Calu3 (cell line): Measurements from ENCODE around the gene FOXO1. TPM values are rescaled to one million over a fixed set of nuclear protein-coding genes. Genes with fewer than 3 reads are reported as not detected.

Experiments
- BruUV-seq: library from RNA; stranded (reverse); fragments of 400-500 nt; replicated peaks from 2 replicates; lab custom pipeline; 2021; lab: Mats Ljungman, UMichigan
- CTCF ChIA-PET: fragments of 300-600 bp; sonication (Branson Sonifier 250); formaldehyde crosslinking; loops from one replicate; lab custom pipeline; 2022; ENCODE audit warnings: antibody characterized with exemption; lab: Charles Lee
- DNase-seq: peaks from one replicate; pipeline ENCODE4 v3.0.0; 2022
- H3K27ac Mint-ChIP-seq: one replicate; pipeline ENCODE4 v1.8.0; 2022; ENCODE audit warnings: mixed read lengths; ENCODE audit not compliant: unreplicated experiment
- H3K27me3 Mint-ChIP-seq: one replicate; pipeline ENCODE4 v1.8.0; 2022; ENCODE audit warnings: mixed read lengths; ENCODE audit not compliant: unreplicated experiment
- H3K36me3 Mint-ChIP-seq: one replicate; pipeline ENCODE4 v1.8.0; 2022; ENCODE audit warnings: mild to moderate bottlenecking, moderate library complexity, mixed read lengths; ENCODE audit not compliant: insufficient read depth, unreplicated experiment
- H3K4me1 Mint-ChIP-seq: one replicate; pipeline ENCODE4 v1.8.0; 2022; ENCODE audit warnings: mild to moderate bottlenecking, low read depth, mixed read lengths; ENCODE audit not compliant: unreplicated experiment
- H3K4me3 Mint-ChIP-seq: one replicate; pipeline ENCODE4 v1.8.0; 2022; ENCODE audit warnings: mild to moderate bottlenecking, low read depth, moderate library complexity, mixed read lengths; ENCODE audit not compliant: unreplicated experiment
- H3K9me3 Mint-ChIP-seq: one replicate; pipeline ENCODE4 v1.8.0; 2022; ENCODE audit warnings: low read depth, mixed read lengths; ENCODE audit not compliant: unreplicated experiment
- intact Hi-C: fragments of 100-400 bp; cut with micrococcal nuclease; formaldehyde crosslinking; loops from one replicate; pipeline ENCODE4 v1.10.0; 2022; ENCODE audit not compliant: unreplicated experiment
- total RNA-seq: library from RNA; stranded (reverse); gene quantifications from 2 replicates; pipeline ENCODE4 v1.2.3, GENCODE V29; 2022
- TF ChIP-seq, protein P1 (sequence below): fragments of 200-600 bp; IDR thresholded peaks from one replicate; pipeline ENCODE4 v1.8.0; 2022; ENCODE audit warnings: antibody characterized with exemption; ENCODE audit not compliant: unreplicated experiment

FOXO1 gene
- total RNA-seq, 1 experiment from 2014 or later = 11.3 TPM

DNA sequence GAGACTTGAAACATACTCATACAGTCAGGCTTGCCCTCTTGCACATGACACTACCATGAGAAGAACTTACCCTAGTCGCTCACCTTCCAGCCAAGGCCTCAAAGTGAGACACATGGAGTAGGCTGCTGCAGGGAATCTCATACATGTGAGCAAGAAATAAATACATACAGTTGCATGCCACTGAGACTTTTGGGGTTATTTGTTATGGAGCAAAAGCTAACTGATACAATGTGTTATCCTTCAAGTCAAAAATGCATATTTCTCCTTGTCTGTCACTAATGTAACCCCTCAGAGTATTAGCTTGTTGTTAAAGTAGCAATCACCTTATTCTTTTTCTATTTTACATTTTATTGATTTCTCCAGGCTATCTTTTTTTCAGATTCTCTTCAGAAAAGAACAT, 58.1 kb downstream of the FOXO1 start:
- no peaks in the 10 kb centered on the region for H3K36me3 Mint-ChIP-seq
- H3K4me3 Mint-ChIP-seq = no peak overlapping the region
- intact Hi-C loops = no loop called here
- CTCF ChIA-PET = no interaction called here
- H3K27ac Mint-ChIP-seq = no peak overlapping the region
- BruUV-seq = no TSS peak
- H3K4me1 Mint-ChIP-seq = peaks cover 10% of the 10 kb centered on the region
- no peaks in the 10 kb centered on the region for H3K27me3 Mint-ChIP-seq
- no peak for DNase-seq
- TF ChIP-seq, protein P1, sequence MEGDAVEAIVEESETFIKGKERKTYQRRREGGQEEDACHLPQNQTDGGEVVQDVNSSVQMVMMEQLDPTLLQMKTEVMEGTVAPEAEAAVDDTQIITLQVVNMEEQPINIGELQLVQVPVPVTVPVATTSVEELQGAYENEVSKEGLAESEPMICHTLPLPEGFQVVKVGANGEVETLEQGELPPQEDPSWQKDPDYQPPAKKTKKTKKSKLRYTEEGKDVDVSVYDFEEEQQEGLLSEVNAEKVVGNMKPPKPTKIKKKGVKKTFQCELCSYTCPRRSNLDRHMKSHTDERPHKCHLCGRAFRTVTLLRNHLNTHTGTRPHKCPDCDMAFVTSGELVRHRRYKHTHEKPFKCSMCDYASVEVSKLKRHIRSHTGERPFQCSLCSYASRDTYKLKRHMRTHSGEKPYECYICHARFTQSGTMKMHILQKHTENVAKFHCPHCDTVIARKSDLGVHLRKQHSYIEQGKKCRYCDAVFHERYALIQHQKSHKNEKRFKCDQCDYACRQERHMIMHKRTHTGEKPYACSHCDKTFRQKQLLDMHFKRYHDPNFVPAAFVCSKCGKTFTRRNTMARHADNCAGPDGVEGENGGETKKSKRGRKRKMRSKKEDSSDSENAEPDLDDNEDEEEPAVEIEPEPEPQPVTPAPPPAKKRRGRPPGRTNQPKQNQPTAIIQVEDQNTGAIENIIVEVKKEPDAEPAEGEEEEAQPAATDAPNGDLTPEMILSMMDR = no peak
- H3K9me3 Mint-ChIP-seq = no peaks in the 10 kb centered on the region

DNA sequence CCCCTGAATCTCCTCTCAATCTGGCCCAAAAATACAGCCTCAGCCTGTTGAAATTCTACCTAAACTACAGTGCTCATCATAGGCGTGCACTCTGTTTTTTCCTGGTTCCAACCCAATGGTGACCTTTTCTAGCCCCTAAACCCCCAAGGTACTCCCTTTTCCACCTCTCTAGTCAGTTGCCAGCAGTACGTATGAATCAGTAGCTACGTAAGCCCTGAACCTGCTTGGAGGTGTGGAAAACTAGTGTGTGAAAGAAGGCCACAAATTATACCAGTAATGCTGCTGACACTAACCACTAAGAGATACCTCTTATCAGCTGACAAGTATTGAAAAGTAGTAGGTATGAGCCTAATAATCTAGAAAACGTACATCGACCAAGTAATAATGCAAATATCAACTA, 60.9 kb downstream of the FOXO1 start:
- Mint-ChIP-seq H3K27me3 (no peaks in the 10 kb centered on the region), H3K4me3 (no peak overlapping the region), H3K9me3 (no peaks in the 10 kb centered on the region), H3K27ac (no peak overlapping the region), H3K4me1 (peaks cover 10% of the 10 kb centered on the region), H3K36me3 (no peaks in the 10 kb centered on the region)
- CTCF ChIA-PET = no interaction called here
- TF ChIP-seq, protein P1 = no peak
- intact Hi-C loops = no loop called here
- DNase-seq = no peak
- BruUV-seq = no TSS peak

DNA sequence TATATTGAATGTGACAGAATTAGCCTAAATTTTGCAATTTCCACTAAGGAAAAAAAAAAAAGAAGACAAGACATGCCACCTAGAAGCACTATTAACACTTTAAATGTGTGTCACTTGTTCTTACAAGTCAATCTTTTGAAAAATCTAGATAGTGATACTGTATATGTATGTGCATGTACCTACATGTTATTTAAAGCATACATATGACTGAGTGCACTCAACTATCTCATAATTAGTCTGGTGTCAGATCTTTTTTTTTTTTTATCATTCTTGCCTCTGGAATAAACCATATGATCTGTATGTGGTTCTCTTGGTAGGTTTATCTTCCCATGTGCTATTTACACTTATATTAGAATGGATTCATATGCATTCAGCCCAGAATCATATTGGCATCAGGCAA, 62.3 kb downstream of the FOXO1 start:
- TF ChIP-seq, protein P1 = no peak
- no TSS peak for BruUV-seq
- Mint-ChIP-seq H3K27me3 (no peaks in the 10 kb centered on the region), H3K27ac (no peak overlapping the region), H3K4me3 (no peak overlapping the region), H3K9me3 (no peaks in the 10 kb centered on the region), H3K4me1 (peaks cover 21% of the 10 kb centered on the region), H3K36me3 (no peaks in the 10 kb centered on the region)
- intact Hi-C loops = no loop called here
- no peak for DNase-seq
- CTCF ChIA-PET = no interaction called here

DNA sequence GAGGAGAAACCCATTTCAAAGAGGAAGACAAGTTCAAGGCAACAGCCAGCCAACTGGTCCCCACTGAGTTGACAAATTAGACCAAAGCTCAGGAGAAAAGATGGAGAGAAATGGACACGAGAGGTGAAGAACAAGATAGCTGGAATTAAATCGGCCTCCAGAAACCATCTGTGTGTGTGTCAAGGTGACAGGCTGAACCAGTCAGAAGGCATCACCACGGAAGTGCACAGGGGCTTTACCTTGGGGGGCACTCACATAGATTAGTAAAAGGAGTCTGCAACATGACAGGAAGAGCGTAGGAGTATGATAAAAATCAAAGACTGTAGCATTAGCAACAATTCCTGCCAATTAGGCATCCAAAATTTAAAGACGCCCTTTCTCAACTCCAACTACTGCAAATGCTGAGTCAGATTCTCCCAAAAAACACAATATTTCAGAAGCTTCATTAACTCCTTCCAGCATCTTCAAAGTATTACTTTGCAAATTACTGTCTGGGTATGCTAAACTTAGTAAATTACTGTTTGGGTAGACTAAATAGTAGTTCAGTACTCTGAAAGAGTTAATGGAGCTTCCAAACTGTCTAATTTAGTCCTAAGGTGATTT, 66.2 kb downstream of the FOXO1 start:
- no TSS peak for BruUV-seq
- DNase-seq = no peak
- Mint-ChIP-seq H3K27me3 (no peaks in the 10 kb centered on the region), H3K4me3 (no peak overlapping the region), H3K4me1 (peaks cover 39% of the 10 kb centered on the region), H3K9me3 (no peaks in the 10 kb centered on the region), H3K36me3 (no peaks in the 10 kb centered on the region), H3K27ac (no peak overlapping the region)
- intact Hi-C loops = no loop called here
- TF ChIP-seq, protein P1 = no peak
- CTCF ChIA-PET = no interaction called here
